GM12878 (cell line): ENCODE results near the gene RNF183. TPM values are rescaled to one million over a fixed set of nuclear protein-coding genes. Genes with fewer than 3 reads are reported as not detected.

Experiments
- ATAC-seq: fragments of 200-7000 bp; cut with Tn5 transposase; 3 replicates; pipeline ENCODE4 v1.9.1; 2020; ENCODE audit warnings: mild to moderate bottlenecking, moderate library complexity
- BruUV-seq: library from RNA; stranded (reverse); fragments of 400-500 nt; replicated peaks from 2 replicates; lab custom pipeline; 2021; lab: Mats Ljungman, UMichigan
- CTCF ChIA-PET: fragments of 300-600 bp; sonication (Branson Sonifier 250); formaldehyde crosslinking; extraction: SDS; loops from one replicate; lab custom pipeline; 2021; ENCODE audit warnings: inconsistent platforms; lab: Yijun Ruan, JAX
- POLR2A ChIA-PET: fragments of 350-600 bp; formaldehyde crosslinking; extraction: SDS; loops from one replicate; lab custom pipeline; 2021; ENCODE audit warnings: inconsistent platforms; lab: Charles Lee
- RAD21 ChIA-PET: fragments of 300-600 bp; sonication (Branson Sonifier 250); formaldehyde crosslinking; loops from one replicate; lab custom pipeline; 2023; ENCODE audit warnings: antibody characterized with exemption; ENCODE audit not compliant: unreplicated experiment; lab: Charles Lee
- SMC1A ChIA-PET: fragments of 300-600 bp; sonication (Branson Sonifier 250); formaldehyde crosslinking; loops from one replicate; lab custom pipeline; 2023; ENCODE audit not compliant: unreplicated experiment, uncharacterized antibody; lab: Charles Lee
- DNase-seq: peaks from one replicate; pipeline ENCODE4 v3.0.0-alpha.2; 2011; ENCODE audit warnings: low read depth, low spot score
- FAIRE-seq: peaks from 3 replicates; lab custom pipeline; 2011; peaks lifted over from hg19 to GRCh38; lab: Jason Lieb, UNC
- H2AFZ ChIP-seq: 2 replicates; pipeline ENCODE4 v1.6.0; 2011; ENCODE audit warnings: low read depth, low read length, control low read depth; ENCODE audit not compliant: control insufficient read depth
- H3K27ac ChIP-seq: 2 replicates; pipeline ENCODE4 v1.5.1; 2011; ENCODE audit warnings: control low read depth; ENCODE audit not compliant: control insufficient read depth, insufficient read depth
- H3K27me3 ChIP-seq, 2 experiments: replicated peaks in 1 of 2; 2 replicates each; pipeline versions ENCODE4 v1.6.0 to v1.6.1; 2011; ENCODE audit warnings: low read length in 1 of 2; ENCODE audit not compliant: control insufficient read depth in 2 of 2, insufficient read depth in 2 of 2
- H3K36me3 ChIP-seq, 2 experiments: 2 replicates each; pipeline ENCODE4 v1.5.1; 2011; ENCODE audit warnings: low read length in 1 of 2; ENCODE audit not compliant: control insufficient read depth in 2 of 2, insufficient read depth in 2 of 2
- H3K4me1 ChIP-seq: 2 replicates; pipeline ENCODE4 v1.6.1; 2011; ENCODE audit warnings: mild to moderate bottlenecking, low read length, moderate library complexity, mixed read lengths; ENCODE audit not compliant: control insufficient read depth, insufficient read depth
- H3K4me2 ChIP-seq: 2 replicates; pipeline ENCODE4 v1.6.0; 2011; ENCODE audit warnings: control low read depth; ENCODE audit not compliant: control insufficient read depth, insufficient read depth
- H3K4me3 ChIP-seq: fragments of 200-600 bp; sonication (generic); 2 replicates; pipeline ENCODE4 v1.5.1; 2016
- H3K79me2 ChIP-seq: 2 replicates; pipeline ENCODE4 v1.6.0; 2011; ENCODE audit warnings: low read length; ENCODE audit not compliant: control insufficient read depth, insufficient read depth
- H3K9ac ChIP-seq: 2 replicates; pipeline ENCODE4 v1.8.0; 2011; ENCODE audit warnings: low read length, control low read depth, mixed read lengths; ENCODE audit not compliant: control insufficient read depth, insufficient read depth
- H3K9me3 ChIP-seq: replicated peaks from 3 replicates; pipeline ENCODE4 v1.5.1; 2011; ENCODE audit warnings: mild to moderate bottlenecking, low read length; ENCODE audit not compliant: control insufficient read depth, insufficient read depth
- H4K20me1 ChIP-seq: 2 replicates; pipeline ENCODE4 v1.6.0; 2011; ENCODE audit not compliant: control insufficient read depth, insufficient read depth
- CBX3 ChIP-seq: fragments of 200-600 bp; sonication (generic); IDR thresholded peaks from 2 replicates; pipeline ENCODE4 v1.6.1; 2016; ENCODE audit warnings: low read depth, borderline replicate concordance
- CHD1 ChIP-seq: IDR thresholded peaks from 2 replicates; pipeline ENCODE4 v1.6.1; 2012; ENCODE audit warnings: low read depth, low read length, improper control_type of control experiment
- ESRRA ChIP-seq: IDR thresholded peaks from 2 replicates; pipeline ENCODE4 v1.6.1; 2012; ENCODE audit warnings: mild to moderate bottlenecking, low read length, improper control_type of control experiment
- GABPA ChIP-seq: IDR thresholded peaks from 2 replicates; pipeline ENCODE4 v1.6.1; 2014; ENCODE audit warnings: antibody characterized with exemption, low read depth, mild to moderate bottlenecking, inconsistent platforms
- KAT2A ChIP-seq: conservative IDR thresholded peaks from 2 replicates; pipeline ENCODE4 v1.6.1; 2011; ENCODE audit warnings: low read depth, low read length; ENCODE audit not compliant: control insufficient read depth
- NBN ChIP-seq: fragments of 450-650 bp; IDR thresholded peaks from 2 replicates; pipeline ENCODE4 v1.6.1; 2016
- PAX8 ChIP-seq: fragments of 450-650 bp; IDR thresholded peaks from 2 replicates; pipeline ENCODE4 v1.6.1; 2017; ENCODE audit warnings: mild to moderate bottlenecking, moderate library complexity
- SKIL ChIP-seq: fragments of 450-650 bp; IDR thresholded peaks from 2 replicates; pipeline ENCODE4 v1.6.1; 2017; ENCODE audit warnings: mild to moderate bottlenecking, low read depth, inconsistent platforms; ENCODE audit not compliant: poor library complexity, severe bottlenecking
- SMAD5 ChIP-seq: IDR thresholded peaks from 2 replicates; pipeline ENCODE4 v1.6.1; 2016; ENCODE audit warnings: antibody characterized with exemption, low read depth
- USF1 ChIP-seq: IDR thresholded peaks from 2 replicates; pipeline ENCODE4 v1.6.1; 2011; ENCODE audit warnings: borderline replicate concordance, low read depth, mild to moderate bottlenecking, moderate library complexity, mixed read lengths, low read length; ENCODE audit not compliant: insufficient read depth; ENCODE audit errors: extremely low read length
- ZBTB11 ChIP-seq: fragments of 450-650 bp; formaldehyde crosslinking; IDR thresholded peaks from 2 replicates; pipeline ENCODE4 v1.5.0; 2022; ENCODE audit warnings: mild to moderate bottlenecking, missing genetic modification characterization
- ZBTB40 ChIP-seq: fragments of 450-650 bp; IDR thresholded peaks from 2 replicates; pipeline ENCODE4 v1.6.1; 2016; ENCODE audit warnings: mild to moderate bottlenecking, moderate library complexity, borderline replicate concordance
- ZNF207 ChIP-seq: fragments of 450-650 bp; IDR thresholded peaks from 2 replicates; pipeline ENCODE4 v1.6.1; 2014; ENCODE audit warnings: antibody characterized with exemption, mild to moderate bottlenecking, borderline replicate concordance
- WGBS: methylation state at CpG from one replicate; pipeline ENCODE4 v1.1.6; 2016; ENCODE audit warnings: low lambda C conversion rate; ENCODE audit not compliant: insufficient replicate concordance, insufficient coverage; ENCODE audit errors: missing lambda C conversion rate; 5-methylcytosine and 5-hydroxymethylcytosine counted together
- in situ Hi-C: fragments of 300-500 bp; cut with MboI; formaldehyde crosslinking; loops from 9 replicates; pipeline ENCODE4 v1.14.3; 2018; ENCODE audit warnings: mixed read lengths
- intact Hi-C: fragments of 100-400 bp; cut with micrococcal nuclease; formaldehyde crosslinking; loops from one replicate; pipeline ENCODE4 v1.14.2; 2022; ENCODE audit not compliant: unreplicated experiment
- polyA plus RNA-seq, 11 experiments: library from polyadenylated mRNA; depleted of rRNA in 4 of 11; unstranded in 6 of 11; stranded (reverse) in 5 of 11; fragments of >200 nt; fragmentation: Nextera tagmentation in 4 of 11; fragmentation: Illumina TruSeq in 1 of 11; extraction: Ambion mirVana in 4 of 11; extraction: Trizol in 1 of 11; gene quantifications; 1 replicate in 1 of 11; 2 replicates in 10 of 11; pipeline versions ENCODE4 v1.2.1 to v1.2.3, GENCODE V29; 2011 to 2016; ENCODE audit warnings: inconsistent platforms in 2 of 11, missing spikeins in 2 of 11, low read depth in 1 of 11
- total RNA-seq, 4 experiments: library from RNA; depleted of rRNA in 3 of 4; stranded (reverse); fragments of >200 nt in 3 of 4; fragmentation: Illumina TruSeq in 1 of 4; extraction: Trizol in 1 of 4; gene quantifications; 2 replicates each; pipeline versions ENCODE4 v1.2.1 to v1.2.3, GENCODE V29; 2013 to 2021

RNF183 gene
- total and polyA plus RNA-seq, 10 of the 15 experiments (the other 5 are each of a cell fraction or from before 2014, with no cell fraction given): 0.03 to 0.26 (median 0.07) TPM; not detected in 6

- Histone ChIP-seq H3K27me3 (no peaks in the 10 kb centered on the region; a peak in 2 of 4 replicates), H2AFZ (no peak overlapping the region), H3K4me3 (no peak overlapping the region), H3K9me3 (no peaks in the 10 kb centered on the region), H3K9ac (no peak overlapping the region), H3K27ac (no peak overlapping the region), H3K4me2 (no peak overlapping the region), H3K79me2 (no peaks in the 10 kb centered on the region), H4K20me1 (no peaks in the 10 kb centered on the region), H3K36me3 (no peaks in the 10 kb centered on the region), H3K4me1 (peaks cover 19% of the 10 kb centered on the region)
- DNase-seq (no peak), FAIRE-seq (no peak), ATAC-seq (no peak)
- no TSS peak for BruUV-seq
- ChIA-PET POLR2A (interaction anchor here (1.3 kb wide), 1 partner anchor 13 kb away, joined by 3 read pairs; no protein-coding TSS in a partner anchor), SMC1A (interaction anchor here (0.8 to 1.5 kb wide), 2 partner anchors 12 to 38 kb away, joined by 3 to 4 read pairs; no protein-coding TSS in a partner anchor), CTCF (interaction anchor here (0.9 to 1.5 kb wide), 6 partner anchors 9 to 309 kb away, joined by 3 to 5 read pairs (median 3); partner anchors contain the start of gene WDR31), RAD21 (interaction anchor here (1.2 to 1.5 kb wide), 3 partner anchors 11 to 73 kb away, joined by 3 to 4 read pairs (median 3); partner anchors contain the start of genes ALAD and CDC26)
- intact Hi-C loops (no loop called here), in situ Hi-C loops (no loop called here)
- 41% methylated on average over 3 of the region's 3 CpGs for WGBS
- TF ChIP-seq CHD1 (no peak), SMAD5 (no peak), NBN (no peak), ZBTB11 (CRISPR knock-in tag) (no peak), SKIL (no peak), ZBTB40 (no peak), CBX3 (no peak), GABPA (no peak), USF1 (no peak), PAX8 (no peak), ESRRA (no peak), ZNF207 (no peak), KAT2A (no peak)
Observed at GRCh38 chr9:113348437-113348836, 45.3 kb upstream of the RNF183 start.
